ENCODE results near the gene PRKD1. TPM values are rescaled to one million over a fixed set of nuclear protein-coding genes. Genes with fewer than 3 reads are reported as not detected.

The PRKD1 gene
- total RNA-seq, 2 donors from 2014 or later: 1.0 to 2.8 TPM

GRCh38 chr14:29895591-29896083, 32.0 kb downstream of the PRKD1 start:
- intact Hi-C loops (cut with DNase I): no loop called here
- H3K9me3 ChIP-seq: no peaks in the 10 kb centered on the region
- no peak overlapping the region for H3K4me3 ChIP-seq
- H3K27me3 ChIP-seq: no peaks in the 10 kb centered on the region
- no peak overlapping the region for H3K27ac ChIP-seq
- no peaks in the 10 kb centered on the region for H3K36me3 ChIP-seq
- no peaks in the 10 kb centered on the region for H3K4me1 ChIP-seq
- TF ChIP-seq CTCF (IDR thresholded peaks at IDR 0.05): no peak
- no peak for DNase-seq
- no peak overlapping the region for H3K9ac ChIP-seq (ENCODE audit: low read depth in 2 of 2, low read length in 2 of 2)

GRCh38 chr14:29893989-29894388, 33.7 kb downstream of the PRKD1 start:
- intact Hi-C loops (cut with DNase I): no loop called here
- DNase-seq: no peak
- no peak overlapping the region for H3K9ac ChIP-seq (ENCODE audit: low read depth in 2 of 2, low read length in 2 of 2)
- no peak overlapping the region for H3K27ac ChIP-seq
- TF ChIP-seq CTCF (IDR thresholded peaks at IDR 0.05): no peak
- H3K9me3 ChIP-seq: no peaks in the 10 kb centered on the region
- H3K36me3 ChIP-seq: no peaks in the 10 kb centered on the region
- no peak overlapping the region for H3K4me3 ChIP-seq
- no peaks in the 10 kb centered on the region for H3K4me1 ChIP-seq
- no peaks in the 10 kb centered on the region for H3K27me3 ChIP-seq

GRCh38 chr14:29892327-29892726, 35.3 kb downstream of the PRKD1 start:
- H3K9ac ChIP-seq (ENCODE audit: low read depth in 2 of 2, low read length in 2 of 2): no peak overlapping the region
- no peaks in the 10 kb centered on the region for H3K27me3 ChIP-seq
- no peak overlapping the region for H3K4me3 ChIP-seq
- intact Hi-C loops (cut with DNase I): no loop called here
- no peaks in the 10 kb centered on the region for H3K36me3 ChIP-seq
- no peak for DNase-seq
- H3K9me3 ChIP-seq: no peaks in the 10 kb centered on the region
- no peak for TF ChIP-seq CTCF (IDR thresholded peaks at IDR 0.05)
- no peaks in the 10 kb centered on the region for H3K4me1 ChIP-seq
- H3K27ac ChIP-seq: no peak overlapping the region

- no peaks in the 10 kb centered on the region for H3K27me3 ChIP-seq
- no peak overlapping the region for H3K27ac ChIP-seq
- intact Hi-C loops (cut with DNase I): no loop called here
- no peaks in the 10 kb centered on the region for H3K9me3 ChIP-seq
- DNase-seq: no peak
- H3K4me3 ChIP-seq: no peak overlapping the region
- H3K9ac ChIP-seq (ENCODE audit: low read depth in 2 of 2, low read length in 2 of 2): no peak overlapping the region
- no peaks in the 10 kb centered on the region for H3K4me1 ChIP-seq
- no peak for TF ChIP-seq CTCF (IDR thresholded peaks at IDR 0.05)
- H3K36me3 ChIP-seq: no peaks in the 10 kb centered on the region
Measured at GRCh38 chr14:29885988-29886387, 41.7 kb downstream of the PRKD1 start.

- Histone ChIP-seq H3K27ac (no peak overlapping the region), H3K4me1 (no peaks in the 10 kb centered on the region), H3K27me3 (no peaks in the 10 kb centered on the region), H3K4me3 (no peak overlapping the region), H3K9ac (ENCODE audit: low read depth in 2 of 2, low read length in 2 of 2) (no peak overlapping the region), H3K9me3 (no peaks in the 10 kb centered on the region), H3K36me3 (no peaks in the 10 kb centered on the region)
- no peak for DNase-seq
- no peak for TF ChIP-seq CTCF (IDR thresholded peaks at IDR 0.05)
- intact Hi-C loops (cut with DNase I): no loop called here
Measured at GRCh38 chr14:29868000-29868399, 59.6 kb downstream of the PRKD1 start.

GRCh38 chr14:29865299-29865698, 62.3 kb downstream of the PRKD1 start:
- H3K9ac ChIP-seq (ENCODE audit: low read depth in 2 of 2, low read length in 2 of 2): no peak overlapping the region
- no peaks in the 10 kb centered on the region for H3K9me3 ChIP-seq
- DNase-seq: no peak
- TF ChIP-seq CTCF (IDR thresholded peaks at IDR 0.05): no peak
- no peak overlapping the region for H3K4me3 ChIP-seq
- intact Hi-C loops (cut with DNase I): no loop called here
- no peaks in the 10 kb centered on the region for H3K27me3 ChIP-seq
- no peak overlapping the region for H3K27ac ChIP-seq
- no peaks in the 10 kb centered on the region for H3K36me3 ChIP-seq
- no peaks in the 10 kb centered on the region for H3K4me1 ChIP-seq

Measured in colonic mucosa (tissue), 4 donors.